GM12875 (cell line): Measurements from ENCODE around the gene NRTN.

Source experiments
- H3K4me3 ChIP-seq: one replicate; pipeline ENCODE4 v1.5.1; 2011; ENCODE audit warnings: low read depth, low read length, control low read depth
- CTCF ChIP-seq: IDR thresholded peaks from 2 replicates; pipeline ENCODE4 v1.5.1; 2011; ENCODE audit warnings: low read depth, mild to moderate bottlenecking, control low read depth, inconsistent platforms, low read length, moderate library complexity, borderline replicate concordance; ENCODE audit not compliant: insufficient read depth

Gene NRTN

GRCh38 chr19:5804516-5805461 is at the start of gene NRTN:
Gene NRTN (plus strand): TSS chr19:5805067. CDS start chr19:5824166, 19,099 bp downstream.
- no peak for TF ChIP-seq CTCF

GRCh38 chr19:5762608-5763217 is 42.2 kb upstream of the NRTN start:
- no peak overlapping the region for H3K4me3 ChIP-seq
- no peak for TF ChIP-seq CTCF

More at GRCh38 chr19:5804516-5805461, at the start of gene NRTN:
- H3K4me3 ChIP-seq = no peak within 1 kb of the TSS

- no peak for TF ChIP-seq CTCF
- H3K4me3 ChIP-seq = no peak overlapping the region
Measured at GRCh38 chr19:5765220-5765619, 39.6 kb upstream of the NRTN start.

- TF ChIP-seq CTCF = no peak
- H3K4me3 ChIP-seq = no peak overlapping the region
Measured at GRCh38 chr19:5767949-5768348, 36.9 kb upstream of the NRTN start.

GRCh38 chr19:5772416-5772815 is 32.5 kb upstream of the NRTN start:
- no peak for TF ChIP-seq CTCF
- H3K4me3 ChIP-seq = no peak overlapping the region

GRCh38 chr19:5773276-5773675 is 31.6 kb upstream of the NRTN start:
- no peak overlapping the region for H3K4me3 ChIP-seq
- no peak for TF ChIP-seq CTCF

GRCh38 chr19:5774921-5775320 is 29.9 kb upstream of the NRTN start:
- TF ChIP-seq CTCF = no peak
- no peak overlapping the region for H3K4me3 ChIP-seq
